GM10248 (cell line): ENCODE measurements around the gene PFKFB2.

Experiments used
- CTCF ChIA-PET: fragments of 300-600 bp; sonication (Branson Sonifier 250); formaldehyde crosslinking; extraction: SDS; loops from one replicate; lab custom pipeline; 2021; ENCODE audit warnings: antibody characterized with exemption; lab: Yijun Ruan, JAX
- POLR2A ChIA-PET: fragments of 350-650 bp; sonication (Branson Sonifier 250); formaldehyde crosslinking; extraction: SDS; loops from one replicate; lab custom pipeline; 2020; ENCODE audit warnings: antibody characterized with exemption; lab: Yijun Ruan, JAX
- DNase-seq: peaks from one replicate; pipeline ENCODE4 v3.0.0; 2012; ENCODE audit errors: extremely low spot score
- TF ChIP-seq, protein P1 (sequence below): IDR thresholded peaks from 2 replicates; pipeline ENCODE4 v1.5.1; 2012; ENCODE audit warnings: mild to moderate bottlenecking, low read depth; ENCODE audit errors: extremely low read depth, missing control alignments, control extremely low read depth

PFKFB2 gene

DNA sequence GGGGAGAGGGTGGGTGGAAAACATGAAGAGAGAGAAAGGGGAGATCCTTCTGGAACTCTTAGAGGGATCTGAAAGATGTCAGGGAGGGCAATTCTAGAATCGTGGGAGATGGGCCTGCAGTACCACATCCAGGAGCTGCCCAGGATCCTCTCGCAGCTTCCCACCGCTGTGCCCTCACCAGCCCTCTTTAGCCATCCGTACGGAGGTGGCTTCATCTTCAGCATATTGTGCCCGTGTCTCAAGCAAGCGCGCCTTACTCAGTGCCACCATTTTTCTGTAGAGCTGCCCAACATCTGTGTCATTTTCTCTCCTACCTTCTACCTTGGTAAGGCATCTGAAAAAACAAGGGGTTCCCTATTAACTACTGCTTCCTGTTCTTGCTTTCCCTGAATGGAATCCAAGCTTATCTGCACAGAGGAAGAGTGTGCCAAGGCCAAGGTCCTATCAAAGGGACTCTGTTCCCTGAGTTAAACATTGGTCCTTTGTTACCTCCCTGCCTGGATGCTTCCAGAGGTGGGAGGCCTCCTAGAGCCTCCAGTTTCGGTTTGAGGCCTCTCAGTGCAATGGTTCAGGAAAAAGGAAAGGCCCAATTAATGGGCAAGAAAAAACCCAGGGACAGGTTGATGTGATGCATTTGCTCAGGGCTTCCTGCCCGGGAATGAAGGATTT lies 43.8 kb upstream of the PFKFB2 start:
- ChIA-PET CTCF (interaction anchor here (1.3 to 2.7 kb wide), 2 partner anchors 12 to 27 kb away, joined by 3 to 12 read pairs; no protein-coding TSS in a partner anchor), POLR2A (no interaction called here)
- TF ChIP-seq, protein P1, sequence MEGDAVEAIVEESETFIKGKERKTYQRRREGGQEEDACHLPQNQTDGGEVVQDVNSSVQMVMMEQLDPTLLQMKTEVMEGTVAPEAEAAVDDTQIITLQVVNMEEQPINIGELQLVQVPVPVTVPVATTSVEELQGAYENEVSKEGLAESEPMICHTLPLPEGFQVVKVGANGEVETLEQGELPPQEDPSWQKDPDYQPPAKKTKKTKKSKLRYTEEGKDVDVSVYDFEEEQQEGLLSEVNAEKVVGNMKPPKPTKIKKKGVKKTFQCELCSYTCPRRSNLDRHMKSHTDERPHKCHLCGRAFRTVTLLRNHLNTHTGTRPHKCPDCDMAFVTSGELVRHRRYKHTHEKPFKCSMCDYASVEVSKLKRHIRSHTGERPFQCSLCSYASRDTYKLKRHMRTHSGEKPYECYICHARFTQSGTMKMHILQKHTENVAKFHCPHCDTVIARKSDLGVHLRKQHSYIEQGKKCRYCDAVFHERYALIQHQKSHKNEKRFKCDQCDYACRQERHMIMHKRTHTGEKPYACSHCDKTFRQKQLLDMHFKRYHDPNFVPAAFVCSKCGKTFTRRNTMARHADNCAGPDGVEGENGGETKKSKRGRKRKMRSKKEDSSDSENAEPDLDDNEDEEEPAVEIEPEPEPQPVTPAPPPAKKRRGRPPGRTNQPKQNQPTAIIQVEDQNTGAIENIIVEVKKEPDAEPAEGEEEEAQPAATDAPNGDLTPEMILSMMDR, result no peak
- DNase-seq, result no peak

DNA sequence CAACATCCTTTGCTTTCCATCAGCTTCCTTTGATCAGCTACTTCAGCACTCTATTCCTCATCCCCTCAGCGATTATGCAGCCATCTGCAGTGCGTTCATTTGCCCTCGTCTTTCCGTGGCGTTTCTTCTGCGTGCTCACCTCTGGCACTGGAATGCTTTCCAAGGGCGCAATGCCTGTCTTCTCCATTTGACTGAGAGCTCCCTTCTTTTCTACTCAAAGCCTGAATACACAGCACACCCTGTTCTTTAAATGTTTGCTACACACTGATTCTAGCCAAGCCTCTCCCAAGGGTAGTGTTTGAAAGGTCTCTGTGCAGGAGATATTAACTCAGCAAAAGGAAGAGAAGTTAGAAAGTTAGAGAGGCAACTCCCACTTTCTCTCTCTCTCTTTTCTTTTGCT lies 43.1 kb upstream of the PFKFB2 start:
- TF ChIP-seq, protein P1, result no peak
- no peak for DNase-seq
- ChIA-PET POLR2A (no interaction called here), CTCF (interaction anchor here (2.7 kb wide), 1 partner anchor 28 kb away, joined by 12 read pairs; no protein-coding TSS in a partner anchor)

DNA sequence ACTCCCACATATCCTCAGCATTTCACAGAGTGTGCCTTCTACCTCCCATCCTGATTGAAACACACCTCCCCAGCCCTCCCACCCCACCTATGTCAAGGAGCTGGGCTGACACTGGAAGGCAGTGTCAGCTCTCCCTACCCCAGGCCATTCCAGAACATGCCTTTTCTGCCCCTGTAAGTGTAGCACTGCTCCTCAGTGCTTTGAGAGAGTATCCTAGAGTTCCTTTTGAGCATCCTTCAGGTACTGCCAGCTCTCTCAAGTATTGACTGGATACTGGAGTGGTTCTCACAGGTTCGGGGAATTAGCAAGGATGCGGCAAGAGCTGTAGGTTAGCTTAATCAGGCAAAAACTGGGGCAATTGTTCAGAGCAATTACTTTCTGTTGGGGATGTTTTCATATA lies 42.3 kb upstream of the PFKFB2 start:
- no peak for DNase-seq
- ChIA-PET CTCF (interaction anchor here (1.2 to 3.0 kb wide), 5 partner anchors 10 to 28 kb away, joined by 3 to 18 read pairs (median 6); no protein-coding TSS in a partner anchor), POLR2A (interaction anchor here (0.6 kb wide), 1 partner anchor 19 kb away, joined by 3 read pairs; no protein-coding TSS in a partner anchor)
- TF ChIP-seq, protein P1, result no peak

DNA sequence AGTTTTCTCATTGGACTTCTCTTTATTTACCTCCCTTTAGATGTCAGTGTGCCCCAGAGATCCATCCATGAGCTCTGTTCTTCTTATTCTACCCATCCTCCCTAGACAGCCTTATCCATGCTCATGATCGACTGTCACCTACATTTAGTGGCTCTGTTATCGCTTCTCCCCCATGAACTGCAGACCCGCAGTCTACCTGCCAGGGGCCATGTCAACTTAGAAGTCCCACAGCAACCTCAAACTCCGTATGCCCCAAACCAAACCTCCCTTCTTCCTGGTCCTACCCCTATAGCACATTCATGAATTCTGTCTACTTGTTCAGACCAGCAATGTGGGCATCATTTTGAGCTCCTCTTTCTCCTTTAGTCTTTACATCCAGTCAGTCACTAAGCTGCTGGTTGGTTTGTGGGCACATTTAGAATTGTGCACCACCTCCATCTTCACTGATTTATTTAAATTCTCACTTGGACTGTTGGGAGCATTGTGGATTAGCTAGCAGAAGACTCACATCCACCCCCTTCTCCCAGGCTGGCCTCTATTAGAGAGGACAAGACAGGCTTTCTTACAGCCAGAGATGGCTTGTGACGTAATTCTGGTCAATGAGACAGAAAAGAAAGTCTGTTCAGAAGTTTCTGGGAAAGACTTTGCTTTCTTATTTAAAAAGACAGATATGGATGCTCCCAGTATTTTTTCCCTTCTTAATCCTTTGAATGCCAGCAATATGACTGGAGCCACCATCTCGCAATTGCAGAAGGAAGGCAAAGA lies 39.6 kb upstream of the PFKFB2 start:
- POLR2A ChIA-PET, result no interaction called here
- CTCF ChIA-PET, result interaction anchor here (0.7 to 3.8 kb wide), 5 partner anchors 8 to 35 kb away, joined by 3 to 22 read pairs (median 18); no protein-coding TSS in a partner anchor
- TF ChIP-seq, protein P1, result no peak
- no peak for DNase-seq

DNA sequence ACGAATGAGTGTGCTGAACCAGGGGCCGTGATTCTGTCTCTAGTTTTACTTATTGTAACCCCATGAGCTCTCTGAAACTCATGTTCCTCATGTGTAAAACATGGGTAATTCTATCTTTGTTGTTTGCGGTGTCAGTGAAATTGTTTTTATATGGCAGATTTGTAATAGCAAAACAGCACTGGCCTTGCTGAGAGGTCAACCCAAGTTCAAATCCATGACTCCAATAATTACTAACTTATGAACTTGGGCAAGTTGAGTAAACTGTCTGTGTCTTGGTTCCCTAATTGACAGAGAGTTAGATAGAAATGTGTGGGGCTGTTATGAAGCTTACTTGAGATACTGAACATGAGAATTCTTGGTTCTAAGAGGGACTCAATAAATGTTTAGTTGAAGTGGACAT lies 38.3 kb upstream of the PFKFB2 start:
- CTCF ChIA-PET, result interaction anchor here (0.9 to 3.8 kb wide), 7 partner anchors 9 to 56 kb away, joined by 3 to 22 read pairs (median 6); no protein-coding TSS in a partner anchor

DNA sequence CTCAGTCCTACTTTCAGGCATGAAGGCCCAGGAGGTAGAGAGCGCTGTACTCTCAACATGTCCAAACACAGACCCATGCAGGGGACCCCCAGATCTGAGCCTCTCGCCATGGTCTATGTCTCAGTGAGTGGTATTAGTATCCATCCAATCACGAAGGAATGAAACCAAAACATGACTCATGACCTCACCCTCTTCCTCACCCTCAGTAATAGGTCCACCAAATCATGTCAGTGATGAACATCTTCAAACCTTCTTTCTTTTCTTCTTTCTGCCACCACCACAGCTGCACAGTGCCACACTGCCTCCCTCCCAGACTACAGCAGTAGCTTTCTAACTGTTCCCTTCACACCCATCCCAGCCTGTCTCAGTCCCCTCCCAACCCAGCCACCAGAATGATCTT lies 37.3 kb upstream of the PFKFB2 start:
- POLR2A ChIA-PET, result no interaction called here
- no peak for DNase-seq
- TF ChIP-seq, protein P1, result no peak
- CTCF ChIA-PET, result interaction anchor here (1.3 to 3.8 kb wide), 5 partner anchors 10 to 34 kb away, joined by 3 to 22 read pairs (median 6); no protein-coding TSS in a partner anchor

More for the DNA sequence above, 38.3 kb upstream of the PFKFB2 start:
- POLR2A ChIA-PET, result no interaction called here
- TF ChIP-seq, protein P1, result no peak
- DNase-seq, result no peak
